GM21737 (cell line): ENCODE results near the gene SIGLEC8.
A peak's percentile ranks its signal among the peaks of the same experiment; 100 is the strongest.
"Not testable (repeated sequence)": the region's sequence is repeated elsewhere in the genome, so short reads cannot be mapped to it uniquely, and the experiment has no call there.

Experiments used
- ATAC-seq: cut with Tn5 transposase; IDR thresholded peaks from one replicate; pipeline ENCODE4 v1.9.1; 2021; ENCODE audit warnings: mild to moderate bottlenecking, moderate library complexity; ENCODE audit not compliant: unreplicated experiment

SIGLEC8 gene

GRCh38 chr19:51448011-51448410 is 10.2 kb downstream of the SIGLEC8 start:
- no peak for ATAC-seq

DNA sequence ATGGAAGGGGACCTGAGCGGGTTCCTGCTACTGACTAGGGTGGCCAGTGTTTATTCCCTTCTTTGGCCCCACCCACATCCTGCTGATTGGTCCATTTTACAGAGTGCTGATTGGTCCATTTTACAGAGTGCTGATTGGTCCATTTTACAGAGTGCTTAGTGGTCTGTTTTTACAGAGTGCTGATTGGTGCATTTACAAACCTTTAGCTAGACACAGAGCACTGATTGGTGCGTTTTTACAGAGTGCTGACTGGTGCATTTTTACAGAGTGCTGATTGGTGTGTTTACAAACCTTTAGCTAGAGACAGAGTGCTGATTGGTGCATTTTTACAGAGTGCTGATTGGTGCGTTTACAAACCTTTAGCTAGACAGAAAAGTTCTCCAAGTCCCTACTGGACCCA is 10.7 kb downstream of the SIGLEC8 start:
- not testable (repeated sequence) for ATAC-seq

DNA sequence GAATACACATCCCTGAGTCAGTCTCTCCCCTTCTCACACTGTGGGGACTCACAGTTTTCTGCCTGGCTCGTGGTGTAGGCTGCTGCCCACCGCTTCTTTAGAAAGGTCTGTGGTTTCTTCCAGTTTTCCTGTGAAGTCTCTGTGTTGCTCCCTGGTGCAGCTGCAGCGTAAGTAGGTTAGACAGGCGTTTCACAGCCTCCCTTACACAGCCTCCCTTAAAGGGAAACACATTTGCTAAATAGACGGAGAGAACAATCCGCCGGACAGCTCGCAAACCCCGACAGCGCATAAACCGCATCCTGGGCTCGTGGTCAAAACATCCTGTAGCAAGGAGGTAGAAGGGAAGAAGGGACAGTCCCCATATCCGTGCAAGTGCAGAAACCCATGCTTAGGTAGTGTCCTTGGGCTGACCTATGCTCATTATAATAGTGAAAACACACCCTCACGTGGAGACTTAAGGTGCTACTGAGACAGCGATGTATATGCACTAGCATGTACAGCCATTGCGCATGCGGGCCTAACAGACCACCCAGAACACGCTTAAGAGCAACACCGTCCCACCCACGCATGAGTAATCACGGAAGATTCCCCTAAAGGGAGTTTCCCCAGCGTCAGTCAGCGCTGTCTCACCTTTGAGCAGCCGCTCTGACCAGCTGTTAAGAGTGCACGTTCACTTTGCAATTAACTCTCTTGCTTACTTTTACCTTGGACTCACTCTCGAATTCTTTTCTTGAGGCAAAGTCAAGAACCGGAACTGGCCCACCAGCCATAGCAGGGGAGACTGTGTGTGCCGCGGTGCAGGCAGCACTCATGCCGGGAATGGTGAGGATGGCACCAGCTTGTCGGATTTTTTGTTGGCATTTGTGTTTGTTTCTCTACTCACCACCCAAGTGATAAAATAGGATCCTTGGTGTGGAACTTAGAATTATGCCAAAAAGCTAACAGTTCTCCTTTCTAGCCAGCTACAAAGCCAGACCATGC is 16.6 kb downstream of the SIGLEC8 start:
- ATAC-seq = peak; percentile 93

DNA sequence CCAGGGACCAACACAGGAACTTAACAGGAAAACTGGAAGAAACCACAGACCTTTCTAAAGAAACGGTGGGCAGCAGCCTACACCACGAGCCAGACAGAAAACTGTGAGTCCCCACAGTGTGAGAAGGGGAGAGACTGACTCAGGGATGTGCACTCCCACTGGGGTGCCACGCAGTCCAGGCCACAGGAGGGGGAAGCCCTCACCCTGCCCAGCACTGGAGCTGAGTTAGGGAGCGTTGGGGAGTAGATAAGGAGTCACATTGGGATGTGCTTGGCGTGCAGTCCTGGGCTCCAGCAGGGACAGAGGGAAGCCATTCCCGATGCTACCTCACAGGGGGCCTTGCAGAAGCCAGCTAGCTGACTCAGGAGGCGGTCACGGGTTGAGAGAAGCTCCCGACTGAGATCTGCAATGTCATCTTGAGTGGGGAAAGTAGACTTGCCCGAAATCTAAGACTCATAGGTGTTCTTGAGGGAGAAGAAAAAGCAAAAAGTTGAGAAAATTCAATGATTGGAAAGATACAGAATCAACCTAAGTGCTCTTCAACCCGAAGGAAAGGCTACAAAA is 17.3 kb downstream of the SIGLEC8 start:
- ATAC-seq = no peak

- no peak for ATAC-seq
Measured at GRCh38 chr19:51440052-51440451, 18.2 kb downstream of the SIGLEC8 start.

- ATAC-seq = no peak
Measured at GRCh38 chr19:51439021-51439465, 19.2 kb downstream of the SIGLEC8 start.

GRCh38 chr19:51434456-51434855 is 23.8 kb downstream of the SIGLEC8 start:
- no peak for ATAC-seq

DNA sequence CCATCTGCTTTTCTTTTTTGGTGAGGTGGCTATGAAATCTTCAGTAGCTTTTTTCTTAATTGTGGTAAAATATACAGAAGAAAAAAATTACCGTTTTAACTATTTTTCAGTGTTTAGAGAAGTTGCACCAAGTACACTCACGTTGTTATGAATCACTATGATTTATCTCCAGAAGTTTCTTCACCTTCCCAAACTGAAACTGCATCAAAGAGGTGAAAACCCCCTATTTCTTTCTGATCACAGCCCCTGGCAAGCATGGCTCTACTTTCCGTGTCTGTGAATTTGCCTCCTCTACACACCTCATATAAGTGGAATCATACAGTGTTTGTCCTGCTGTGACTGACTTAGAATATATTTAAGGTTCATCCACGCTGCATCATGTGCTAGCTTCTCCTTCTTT is 25.2 kb downstream of the SIGLEC8 start:
- ATAC-seq = no peak

GRCh38 chr19:51431124-51431523 is 27.1 kb downstream of the SIGLEC8 start:
- no peak for ATAC-seq

DNA sequence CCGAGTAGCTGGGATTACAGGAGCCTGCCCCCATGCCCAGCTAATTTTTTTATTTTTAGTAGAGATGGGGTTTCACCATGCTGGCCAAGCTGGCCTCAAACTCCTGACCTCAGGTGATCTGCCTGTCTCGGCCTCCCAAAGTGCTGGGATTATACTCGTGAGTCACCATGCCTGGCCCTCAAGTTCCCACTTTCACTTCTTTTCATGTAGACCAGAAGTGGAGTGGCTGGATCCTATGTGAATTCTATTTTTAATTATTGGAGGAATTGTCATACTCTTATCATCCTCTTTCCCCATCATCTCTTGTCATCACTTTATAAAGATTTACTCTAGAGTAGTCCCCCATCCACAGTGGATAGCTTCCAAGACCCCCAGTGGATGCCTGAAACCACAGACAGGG is 28.0 kb downstream of the SIGLEC8 start:
- no peak for ATAC-seq

DNA sequence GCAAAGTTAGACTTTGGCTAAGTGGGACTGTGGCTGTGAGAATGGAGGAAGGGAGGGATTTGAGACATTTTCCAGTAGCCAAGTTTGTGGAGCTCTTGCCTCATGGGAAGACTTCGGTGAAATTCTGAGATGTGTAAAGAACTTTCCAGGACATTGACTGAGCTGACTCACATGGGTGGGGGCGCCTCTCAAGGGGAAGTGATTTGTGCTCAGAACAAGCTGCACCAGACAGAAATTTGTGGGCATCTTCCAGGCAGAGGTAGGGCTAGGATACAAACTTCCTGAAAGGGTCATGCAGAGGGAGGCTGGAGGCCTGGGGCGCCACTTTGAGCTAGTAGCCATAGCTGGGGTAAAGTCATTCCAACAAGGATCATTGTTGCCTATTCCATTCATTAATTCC is 31.1 kb downstream of the SIGLEC8 start:
- ATAC-seq = no peak

- ATAC-seq = no peak
Measured at GRCh38 chr19:51422053-51422448, 36.2 kb downstream of the SIGLEC8 start.

GRCh38 chr19:51421229-51422052 is 36.8 kb downstream of the SIGLEC8 start:
- no peak for ATAC-seq

- ATAC-seq = not testable (repeated sequence)
Measured at GRCh38 chr19:51420511-51420910, 37.7 kb downstream of the SIGLEC8 start.

GRCh38 chr19:51418707-51419106 is 39.5 kb downstream of the SIGLEC8 start:
- ATAC-seq = no peak

DNA sequence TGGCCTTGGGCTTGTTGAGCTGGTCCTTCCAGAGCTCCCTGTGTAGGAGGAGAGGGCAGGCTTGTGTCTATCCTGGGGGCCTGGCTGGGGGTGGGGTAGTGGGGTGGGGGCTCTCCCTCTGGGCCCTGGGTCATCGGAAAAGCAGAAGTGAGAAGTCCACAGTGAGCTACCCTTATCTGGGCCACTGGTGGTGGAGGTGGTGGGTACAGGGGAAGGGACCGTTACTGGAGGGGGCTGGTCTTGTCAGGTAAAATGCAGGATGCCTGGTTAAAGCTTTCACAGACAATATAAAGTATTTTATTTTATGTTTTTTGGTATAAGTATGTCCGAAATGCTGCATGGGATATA is 40.5 kb downstream of the SIGLEC8 start:
- peak; percentile 31 for ATAC-seq

DNA sequence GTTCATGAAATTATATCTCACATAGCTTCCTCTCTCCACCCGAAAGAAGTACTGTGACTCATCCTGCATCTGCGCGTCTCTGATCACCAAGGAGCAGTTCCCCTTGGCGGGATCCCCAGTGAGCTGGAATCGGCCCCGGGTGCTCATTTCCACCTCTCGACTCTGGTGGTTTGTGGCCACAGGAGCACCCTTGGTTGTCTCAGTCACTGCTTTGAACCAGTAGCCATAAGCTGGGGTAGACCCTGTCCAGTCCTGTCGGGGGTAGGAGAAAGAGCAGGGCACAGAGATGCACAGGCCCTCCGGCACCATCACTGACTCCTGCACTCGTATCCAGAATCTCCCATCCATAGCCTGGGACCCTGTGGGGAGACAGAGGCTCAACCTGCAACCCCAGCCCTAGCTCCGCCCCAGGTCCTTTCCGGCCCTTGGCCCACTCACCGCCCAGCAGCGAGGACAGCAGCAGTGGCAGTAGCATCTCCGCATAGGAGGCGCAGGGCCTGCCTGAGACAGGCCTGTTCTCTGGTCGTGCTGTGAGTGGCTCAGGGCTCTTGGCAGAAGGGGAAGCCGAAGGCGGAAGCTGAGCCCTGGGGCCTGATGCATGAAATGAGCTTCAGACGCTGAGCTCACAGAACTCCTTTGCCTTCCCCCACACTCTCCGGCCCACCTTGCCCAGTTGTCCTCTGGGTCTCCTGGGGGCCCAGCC is 41.0 kb downstream of the SIGLEC8 start, which contains the start of gene SIGLEC10:
Gene SIGLEC10, minus strand, starts transcription at position 536 of the 703 bp plus-strand sequence. Its CDS starts 61 bp downstream, at position 475.
- ATAC-seq = peak; percentile 60

GRCh38 chr19:51416422-51416821 is 41.8 kb downstream of the SIGLEC8 start:
- not testable (repeated sequence) for ATAC-seq

- no peak for ATAC-seq
Measured at GRCh38 chr19:51415187-51415586, 43.1 kb downstream of the SIGLEC8 start.

DNA sequence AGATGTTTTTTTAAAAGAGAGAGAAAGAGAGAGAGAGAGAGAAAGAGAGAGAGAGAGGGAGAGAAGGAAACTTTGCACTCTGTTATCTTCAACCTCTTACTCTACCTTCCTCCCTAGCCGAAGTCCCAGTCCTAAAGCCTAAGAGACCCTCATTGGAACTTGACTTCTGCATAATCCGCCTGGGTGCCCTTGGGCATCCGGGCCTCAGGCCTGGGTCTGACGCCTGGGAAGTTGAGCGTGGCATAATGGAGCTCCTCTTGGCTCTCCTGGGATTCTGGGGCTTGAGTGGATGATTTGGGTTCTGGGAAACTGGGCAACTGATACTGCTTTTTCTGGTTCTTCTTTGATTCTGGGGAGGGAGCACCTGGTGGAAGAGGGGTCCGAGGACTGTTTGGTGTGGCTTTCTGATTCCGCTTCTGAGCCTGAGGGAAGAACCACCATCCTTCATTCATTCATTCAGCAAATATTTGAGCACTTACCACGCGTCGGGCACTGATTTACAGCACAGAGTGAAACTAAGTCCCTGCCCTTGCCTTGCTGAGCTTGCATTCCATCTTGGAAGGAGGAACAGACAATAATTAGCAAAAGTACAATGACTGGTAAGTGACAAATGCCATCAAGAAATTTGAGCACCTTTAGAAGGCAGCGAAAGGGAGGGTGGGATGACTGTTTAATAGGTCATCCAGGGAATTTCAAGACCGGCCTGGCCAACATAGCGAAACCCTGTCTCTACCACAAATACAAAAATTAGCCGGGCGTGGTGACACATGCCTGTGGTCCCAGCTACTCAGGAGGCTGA is 47.1 kb downstream of the SIGLEC8 start:
- no peak for ATAC-seq
